SK-N-SH (cell line): ENCODE data around the gene LACTBL1. TPM values are rescaled to one million over a fixed set of nuclear protein-coding genes. Genes with fewer than 3 reads are reported as not detected.
"Not testable (repeated sequence)": the region's sequence is repeated elsewhere in the genome, so short reads cannot be mapped to it uniquely, and the experiment has no call there.

Experiments used
- CTCF ChIA-PET: fragments of 300-600, 350-600 bp; formaldehyde crosslinking; extraction: SDS; loops from one replicate; lab custom pipeline; 2021; lab: Yijun Ruan, JAX
- POLR2A ChIA-PET: fragments of 350-600 bp; sonication (Branson Sonifier 250); formaldehyde crosslinking; extraction: SDS; loops from one replicate; lab custom pipeline; 2020; ENCODE audit warnings: antibody characterized with exemption, inconsistent platforms; lab: Yijun Ruan, JAX
- DNase-seq: peaks from one replicate; pipeline ENCODE4 v3.0.0; 2012
- H2AFZ ChIP-seq: fragments of 200-600 bp; sonication (generic); 2 replicates; pipeline ENCODE4 v1.8.1; 2016; ENCODE audit warnings: antibody characterized with exemption, mild to moderate bottlenecking, low read depth
- H3F3A ChIP-seq: fragments of 200-600 bp; sonication (generic); replicated peaks from 2 replicates; pipeline ENCODE3; 2016; ENCODE audit warnings: antibody characterized with exemption, mild to moderate bottlenecking; ENCODE audit not compliant: insufficient read depth
- H3K27ac ChIP-seq, 2 experiments: fragments of 200-500 bp in 1 of 2; fragments of 200-600 bp in 1 of 2; sonication (Bioruptor generic) in 1 of 2; sonication (generic), shearing (Covaris generic) in 1 of 2; 2 replicates each; pipeline versions ENCODE4 v1.5.1 to v1.6.1; 2014 to 2016; ENCODE audit warnings: low read depth in 2 of 2, inconsistent platforms in 1 of 2, low read length in 1 of 2, mild to moderate bottlenecking in 1 of 2, mixed read lengths in 1 of 2
- H3K27me3 ChIP-seq: fragments of 200-600 bp; sonication (generic), shearing (Covaris generic); 2 replicates; pipeline ENCODE4 v1.6.1; 2016; ENCODE audit warnings: mixed run types; ENCODE audit not compliant: insufficient read depth
- H3K36me3 ChIP-seq, 2 experiments: fragments of 200-500 bp in 1 of 2; fragments of 200-600 bp in 1 of 2; sonication (Bioruptor generic) in 1 of 2; sonication (generic) in 1 of 2; replicated peaks in 1 of 2; 2 replicates each; pipeline versions ENCODE3 to v1.5.1; 2014 to 2016; ENCODE audit warnings: low read length in 1 of 2, mild to moderate bottlenecking in 1 of 2; ENCODE audit not compliant: insufficient read depth in 2 of 2, control insufficient read depth in 1 of 2
- H3K4me1 ChIP-seq, 2 experiments: fragments of 200-500 bp in 1 of 2; fragments of 200-600 bp in 1 of 2; sonication (Bioruptor generic) in 1 of 2; sonication (generic), shearing (Covaris generic) in 1 of 2; 2 replicates each; pipeline versions ENCODE4 v1.5.1 to v1.6.1; 2014 to 2016; ENCODE audit warnings: low read depth in 1 of 2, low read length in 1 of 2, mixed run types in 1 of 2; ENCODE audit not compliant: insufficient read depth in 2 of 2, control insufficient read depth in 1 of 2
- H3K4me2 ChIP-seq: fragments of 200-600 bp; sonication (generic), shearing (Covaris generic); 2 replicates; pipeline ENCODE4 v1.6.1; 2017; ENCODE audit warnings: mixed run types
- H3K4me3 ChIP-seq, 2 experiments: fragments of 200-500 bp in 1 of 2; fragments of 200-600 bp in 1 of 2; sonication (Bioruptor generic) in 1 of 2; sonication (generic), shearing (Covaris generic) in 1 of 2; 2 replicates each; pipeline versions ENCODE4 v1.5.1 to v1.8.1; 2014 to 2016; ENCODE audit warnings: low read depth in 2 of 2, inconsistent platforms in 1 of 2, low read length in 1 of 2, mild to moderate bottlenecking in 1 of 2, mixed read lengths in 1 of 2, moderate library complexity in 1 of 2
- H3K79me2 ChIP-seq: fragments of 200-600 bp; sonication (generic); 2 replicates; pipeline ENCODE4 v1.8.1; 2017; ENCODE audit warnings: mild to moderate bottlenecking; ENCODE audit not compliant: insufficient read depth
- H3K9ac ChIP-seq: fragments of 200-600 bp; sonication (generic); 2 replicates; pipeline ENCODE4 v1.6.1; 2017; ENCODE audit warnings: mixed run types
- H3K9me2 ChIP-seq: fragments of 200-600 bp; sonication (generic); 2 replicates; pipeline ENCODE4 v1.6.1; 2017; ENCODE audit warnings: mixed run types
- H3K9me3 ChIP-seq: fragments of 200-600 bp; sonication (generic); 2 replicates; pipeline ENCODE4 v1.6.1; 2017; ENCODE audit warnings: mixed run types, mild to moderate bottlenecking, moderate library complexity
- H4K20me1 ChIP-seq: fragments of 200-600 bp; sonication (generic); 2 replicates; pipeline ENCODE4 v1.6.1; 2017; ENCODE audit warnings: mild to moderate bottlenecking, mixed run types; ENCODE audit not compliant: insufficient read depth
- EP300 ChIP-seq, 2 experiments: IDR thresholded peaks; 2 replicates each; pipeline versions ENCODE4 v1.4.0 to v1.6.1; 2012; ENCODE audit warnings: borderline replicate concordance in 1 of 2, low read depth in 1 of 2, low read length in 1 of 2
- MEF2A ChIP-seq: IDR thresholded peaks from 2 replicates; pipeline ENCODE4 v1.4.0; 2012; ENCODE audit warnings: low read depth, borderline replicate concordance
- MXI1 ChIP-seq: IDR thresholded peaks from 2 replicates; pipeline ENCODE4 v1.6.1; 2012; ENCODE audit warnings: mild to moderate bottlenecking, low read depth, low read length, improper control_type of control experiment
- NRF1 ChIP-seq: IDR thresholded peaks from 2 replicates; pipeline ENCODE4 v1.6.1; 2012; ENCODE audit warnings: low read depth, mild to moderate bottlenecking, low read length
- POLR2AphosphoS5 ChIP-seq: IDR thresholded peaks from 2 replicates; pipeline ENCODE4 v1.6.1; 2012; ENCODE audit warnings: low read depth, low read length
- RAD21 ChIP-seq: IDR thresholded peaks from 2 replicates; pipeline ENCODE4 v1.6.1; 2012; ENCODE audit warnings: mild to moderate bottlenecking, low read length
- RCOR1 ChIP-seq: fragments of 150-350 bp; IDR thresholded peaks from 2 replicates; pipeline ENCODE4 v1.6.1; 2017; ENCODE audit warnings: antibody characterized with exemption, low read length
- SMC3 ChIP-seq: IDR thresholded peaks from 2 replicates; pipeline ENCODE4 v1.6.1; 2012; ENCODE audit warnings: low read depth, low read length, improper control_type of control experiment
- TAF1 ChIP-seq: IDR thresholded peaks from 2 replicates; pipeline ENCODE4 v1.6.1; 2012; ENCODE audit warnings: low read depth, mild to moderate bottlenecking, low read length, moderate library complexity, borderline replicate concordance
- TEAD4 ChIP-seq: IDR thresholded peaks from 2 replicates; pipeline ENCODE4 v1.4.0; 2012; ENCODE audit warnings: mild to moderate bottlenecking, borderline replicate concordance; ENCODE audit not compliant: insufficient read depth
- YY1 ChIP-seq: IDR thresholded peaks from 2 replicates; pipeline ENCODE4 v1.4.0; 2012; ENCODE audit warnings: low read depth, mild to moderate bottlenecking
- WGBS: methylation state at CpG from one replicate; pipeline ENCODE4 v1.1.6; 2017; ENCODE audit warnings: low lambda C conversion rate; 5-methylcytosine and 5-hydroxymethylcytosine counted together
- polyA plus RNA-seq, 3 experiments: library from polyadenylated mRNA; depleted of rRNA; stranded (reverse); fragments of >200 nt; gene quantifications; 2 replicates each; pipeline ENCODE4 v1.2.3, GENCODE V29; 2012
- TF ChIP-seq, protein P1 (sequence below): IDR thresholded peaks from 2 replicates; pipeline ENCODE4 v1.6.1; 2012; ENCODE audit warnings: mild to moderate bottlenecking, low read depth, low read length, moderate library complexity
- TF ChIP-seq, protein P2 (sequence below): IDR thresholded peaks from 2 replicates; pipeline ENCODE4 v1.4.0; 2012; ENCODE audit warnings: low read depth, borderline replicate concordance
- TF ChIP-seq, protein P3 (sequence below): IDR thresholded peaks from 2 replicates; pipeline ENCODE4 v1.4.0; 2012; ENCODE audit warnings: low read depth
- TF ChIP-seq, protein P4 (sequence below): fragments of 150-350 bp; IDR thresholded peaks from 2 replicates; pipeline ENCODE4 v1.6.1; 2016; ENCODE audit warnings: mild to moderate bottlenecking, low read depth, low read length

The LACTBL1 gene
- polyA plus RNA-seq, 1 of the 3 experiments (the other 2 are of a cell fraction) = not detected

DNA sequence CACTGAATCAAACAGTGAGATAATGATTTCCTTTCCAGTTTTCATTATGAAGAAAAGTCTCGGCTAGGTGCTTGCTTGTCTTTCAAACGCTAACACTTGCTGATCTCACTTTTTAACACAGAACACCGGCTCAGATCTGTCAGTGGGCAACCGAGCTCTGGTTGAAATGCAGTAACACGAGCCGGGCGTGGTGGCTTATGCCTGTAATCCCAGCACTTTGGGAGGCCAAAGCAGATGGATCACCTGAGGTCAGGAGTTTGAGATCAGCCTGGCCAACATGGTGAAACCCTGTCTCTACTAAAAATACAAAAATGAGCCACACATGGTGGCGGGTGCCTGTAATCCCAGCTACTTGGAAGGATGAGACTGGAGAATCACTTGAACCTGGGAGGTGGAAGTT, 37.4 kb upstream of the LACTBL1 start:
- CTCF ChIA-PET = interaction anchor here (0.8 to 1.5 kb wide), 3 partner anchors 15 to 45 kb away, joined by 3 to 4 read pairs (median 3); no protein-coding TSS in a partner anchor
- not testable (repeated sequence) for H3K4me3 ChIP-seq, H2AFZ ChIP-seq, H3K9me3 ChIP-seq, DNase-seq, H3F3A ChIP-seq, H3K9ac ChIP-seq, H3K27ac ChIP-seq, H3K27me3 ChIP-seq, H3K36me3 ChIP-seq, H3K9me2 ChIP-seq, H3K4me2 ChIP-seq, H3K79me2 ChIP-seq, H3K4me1 ChIP-seq, H4K20me1 ChIP-seq
- WGBS = 97% methylated on average over 8 of the region's 8 CpGs
- POLR2A ChIA-PET = interaction anchor here (1.6 kb wide), 1 partner anchor 9 kb away, joined by 3 read pairs; the partner anchor contains the start of gene KDM1A

DNA sequence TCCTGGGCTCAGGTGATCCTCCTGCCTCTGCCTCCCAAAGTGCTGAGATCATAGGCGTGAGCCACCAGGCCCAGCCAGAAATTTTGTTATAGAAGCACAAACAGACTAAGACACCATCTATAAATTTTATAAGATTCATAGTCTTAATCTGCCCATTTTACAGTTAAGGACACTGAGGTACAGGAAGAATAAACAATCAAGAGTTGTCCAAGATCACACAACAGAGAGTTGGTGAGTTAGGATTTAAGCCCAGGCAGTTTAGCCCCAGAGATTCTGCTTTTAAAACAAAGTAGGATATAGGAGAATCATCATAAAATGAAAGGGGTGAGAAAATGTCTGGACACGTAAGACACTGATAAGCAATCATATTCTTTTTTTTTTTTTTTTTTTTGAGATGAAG, 36.2 kb upstream of the LACTBL1 start:
- Histone ChIP-seq H3K79me2 (no peaks in the 10 kb centered on the region), H3K9me2 (no peaks in the 10 kb centered on the region), H3K9ac (no peak overlapping the region), H3K4me3 (no peak overlapping the region), H3K27ac (no peak overlapping the region), H3K4me2 (no peak overlapping the region), H3K4me1 (no peaks in the 10 kb centered on the region), H3K36me3 (no peaks in the 10 kb centered on the region), H3K9me3 (no peaks in the 10 kb centered on the region), H2AFZ (no peak overlapping the region), H4K20me1 (no peaks in the 10 kb centered on the region), H3K27me3 (no peaks in the 10 kb centered on the region), H3F3A (no peaks in the 10 kb centered on the region)
- CTCF ChIA-PET = interaction anchor here (1.2 to 1.5 kb wide), 2 partner anchors 32 to 44 kb away, joined by 3 to 4 read pairs; no protein-coding TSS in a partner anchor
- DNase-seq = no peak
- POLR2A ChIA-PET = no interaction called here
- TF ChIP-seq, protein P1, sequence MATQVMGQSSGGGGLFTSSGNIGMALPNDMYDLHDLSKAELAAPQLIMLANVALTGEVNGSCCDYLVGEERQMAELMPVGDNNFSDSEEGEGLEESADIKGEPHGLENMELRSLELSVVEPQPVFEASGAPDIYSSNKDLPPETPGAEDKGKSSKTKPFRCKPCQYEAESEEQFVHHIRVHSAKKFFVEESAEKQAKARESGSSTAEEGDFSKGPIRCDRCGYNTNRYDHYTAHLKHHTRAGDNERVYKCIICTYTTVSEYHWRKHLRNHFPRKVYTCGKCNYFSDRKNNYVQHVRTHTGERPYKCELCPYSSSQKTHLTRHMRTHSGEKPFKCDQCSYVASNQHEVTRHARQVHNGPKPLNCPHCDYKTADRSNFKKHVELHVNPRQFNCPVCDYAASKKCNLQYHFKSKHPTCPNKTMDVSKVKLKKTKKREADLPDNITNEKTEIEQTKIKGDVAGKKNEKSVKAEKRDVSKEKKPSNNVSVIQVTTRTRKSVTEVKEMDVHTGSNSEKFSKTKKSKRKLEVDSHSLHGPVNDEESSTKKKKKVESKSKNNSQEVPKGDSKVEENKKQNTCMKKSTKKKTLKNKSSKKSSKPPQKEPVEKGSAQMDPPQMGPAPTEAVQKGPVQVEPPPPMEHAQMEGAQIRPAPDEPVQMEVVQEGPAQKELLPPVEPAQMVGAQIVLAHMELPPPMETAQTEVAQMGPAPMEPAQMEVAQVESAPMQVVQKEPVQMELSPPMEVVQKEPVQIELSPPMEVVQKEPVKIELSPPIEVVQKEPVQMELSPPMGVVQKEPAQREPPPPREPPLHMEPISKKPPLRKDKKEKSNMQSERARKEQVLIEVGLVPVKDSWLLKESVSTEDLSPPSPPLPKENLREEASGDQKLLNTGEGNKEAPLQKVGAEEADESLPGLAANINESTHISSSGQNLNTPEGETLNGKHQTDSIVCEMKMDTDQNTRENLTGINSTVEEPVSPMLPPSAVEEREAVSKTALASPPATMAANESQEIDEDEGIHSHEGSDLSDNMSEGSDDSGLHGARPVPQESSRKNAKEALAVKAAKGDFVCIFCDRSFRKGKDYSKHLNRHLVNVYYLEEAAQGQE = no peak
- TF ChIP-seq TAF1 (no peak), YY1 (no peak), SMC3 (no peak), MEF2A (no peak), EP300 (IDR thresholded peaks at IDR 0.05; ENCODE audit: borderline replicate concordance in 1 of 2, low read depth in 1 of 2, low read length in 1 of 2) (no peak), NRF1 (no peak), RCOR1 (no peak), TEAD4 (no peak), POLR2AphosphoS5 (no peak), RAD21 (no peak), MXI1 (no peak)
- TF ChIP-seq, protein P2, sequence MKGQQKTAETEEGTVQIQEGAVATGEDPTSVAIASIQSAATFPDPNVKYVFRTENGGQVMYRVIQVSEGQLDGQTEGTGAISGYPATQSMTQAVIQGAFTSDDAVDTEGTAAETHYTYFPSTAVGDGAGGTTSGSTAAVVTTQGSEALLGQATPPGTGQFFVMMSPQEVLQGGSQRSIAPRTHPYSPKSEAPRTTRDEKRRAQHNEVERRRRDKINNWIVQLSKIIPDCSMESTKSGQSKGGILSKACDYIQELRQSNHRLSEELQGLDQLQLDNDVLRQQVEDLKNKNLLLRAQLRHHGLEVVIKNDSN = no peak
- TF ChIP-seq, protein P3, sequence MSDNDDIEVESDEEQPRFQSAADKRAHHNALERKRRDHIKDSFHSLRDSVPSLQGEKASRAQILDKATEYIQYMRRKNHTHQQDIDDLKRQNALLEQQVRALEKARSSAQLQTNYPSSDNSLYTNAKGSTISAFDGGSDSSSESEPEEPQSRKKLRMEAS = no peak
- TF ChIP-seq, protein P4, sequence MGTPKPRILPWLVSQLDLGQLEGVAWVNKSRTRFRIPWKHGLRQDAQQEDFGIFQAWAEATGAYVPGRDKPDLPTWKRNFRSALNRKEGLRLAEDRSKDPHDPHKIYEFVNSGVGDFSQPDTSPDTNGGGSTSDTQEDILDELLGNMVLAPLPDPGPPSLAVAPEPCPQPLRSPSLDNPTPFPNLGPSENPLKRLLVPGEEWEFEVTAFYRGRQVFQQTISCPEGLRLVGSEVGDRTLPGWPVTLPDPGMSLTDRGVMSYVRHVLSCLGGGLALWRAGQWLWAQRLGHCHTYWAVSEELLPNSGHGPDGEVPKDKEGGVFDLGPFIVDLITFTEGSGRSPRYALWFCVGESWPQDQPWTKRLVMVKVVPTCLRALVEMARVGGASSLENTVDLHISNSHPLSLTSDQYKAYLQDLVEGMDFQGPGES = no peak
- WGBS = 93% methylated on average over 2 of the region's 2 CpGs
